HFF-Myc (cell line): Measurements from ENCODE around the gene TRIM56.

ENCODE experiments used
- DNase-seq: peaks from one replicate; pipeline ENCODE4 v3.0.0-alpha.2; 2011; ENCODE audit warnings: low read depth; ENCODE audit errors: extremely low read depth
- H3K4me3 ChIP-seq: replicated peaks from 2 replicates; pipeline ENCODE4 v1.5.1; 2011; ENCODE audit warnings: low read depth, mild to moderate bottlenecking, control low read depth, low read length
- CTCF ChIP-seq: IDR thresholded peaks from 2 replicates; pipeline ENCODE4 v1.5.1; 2012; ENCODE audit warnings: mild to moderate bottlenecking, low read depth, low read length, control low read depth; ENCODE audit errors: missing control alignments

Gene TRIM56

GRCh38 chr7:101121991-101122932, 37.0 kb downstream of the TRIM56 start:
- TF ChIP-seq CTCF: no peak
- peak overlapping the region; percentile 26 for H3K4me3 ChIP-seq
- DNase-seq: peak; percentile 86

- no peak for TF ChIP-seq CTCF
- H3K4me3 ChIP-seq: no peak overlapping the region
These were observed 37.8 kb downstream of the TRIM56 start for GRCh38 chr7:101122933-101123702.

GRCh38 chr7:101123703-101124068, 38.4 kb downstream of the TRIM56 start:
- TF ChIP-seq CTCF: no peak
- DNase-seq: no peak
- H3K4me3 ChIP-seq: no peak overlapping the region

More at GRCh38 chr7:101122933-101123702, 37.8 kb downstream of the TRIM56 start:
- no peak for DNase-seq

- no peak for TF ChIP-seq CTCF
- peak; percentile 81 for DNase-seq
- H3K4me3 ChIP-seq: no peak overlapping the region
These were observed 39.2 kb downstream of the TRIM56 start for GRCh38 chr7:101124376-101125056.

GRCh38 chr7:101125989-101126650, 40.8 kb downstream of the TRIM56 start:
- H3K4me3 ChIP-seq: peak overlapping the region; percentile 52
- no peak for TF ChIP-seq CTCF
- peak; percentile 55 for DNase-seq
